Lung (tissue), 12 donors: ENCODE results near the gene EDEM3. TPM values are rescaled to one million over a fixed set of nuclear protein-coding genes. Genes with fewer than 3 reads are reported as not detected.

Experiments used
- ATAC-seq: fragments of 200-7000 bp; cut with Tn5 transposase; one replicate; pipeline ENCODE4 v1.9.1; 2020; ENCODE audit warnings: moderate number of reproducible peaks; ENCODE audit not compliant: insufficient read depth, low FRiP score
- DNase-seq, 3 donors: peaks; one replicate each; pipeline ENCODE4 v3.0.0-alpha.2; 2013 to 2017
- H3K27ac ChIP-seq, 2 donors: one replicate each; pipeline ENCODE4 v1.5.1; 2013; ENCODE audit warnings: mild to moderate bottlenecking in 2 of 2, moderate library complexity in 2 of 2, control low read depth in 1 of 2, inconsistent platforms in 1 of 2, low read depth in 1 of 2, low read length in 1 of 2
- H3K27me3 ChIP-seq, 3 donors: one replicate each; pipeline ENCODE4 v1.5.1; 2013; ENCODE audit warnings: low read length in 2 of 3; ENCODE audit not compliant: control insufficient read depth in 3 of 3, insufficient read depth in 3 of 3
- H3K36me3 ChIP-seq, 4 donors: one replicate each; pipeline ENCODE4 v1.5.1; 2013; ENCODE audit warnings: low read length in 4 of 4, mild to moderate bottlenecking in 1 of 4, moderate library complexity in 1 of 4; ENCODE audit not compliant: control insufficient read depth in 4 of 4, insufficient read depth in 4 of 4
- H3K4me1 ChIP-seq, 5 donors: one replicate each; pipeline ENCODE4 v1.5.1; 2013; ENCODE audit warnings: low read length in 5 of 5, mild to moderate bottlenecking in 2 of 5, moderate library complexity in 1 of 5; ENCODE audit not compliant: control insufficient read depth in 5 of 5, insufficient read depth in 5 of 5
- H3K4me3 ChIP-seq: one replicate; pipeline ENCODE4 v1.5.1; 2013; ENCODE audit warnings: mild to moderate bottlenecking, control low read depth, moderate library complexity
- H3K9ac ChIP-seq, 2 donors: one replicate each; pipeline ENCODE4 v1.5.1; 2013; ENCODE audit warnings: low read length in 2 of 2, control low read depth in 1 of 2; ENCODE audit not compliant: insufficient read depth in 1 of 2
- H3K9me3 ChIP-seq, 4 donors: one replicate each; pipeline ENCODE4 v1.5.1; 2013; ENCODE audit warnings: low read length in 3 of 4, mild to moderate bottlenecking in 1 of 4, moderate library complexity in 1 of 4; ENCODE audit not compliant: control insufficient read depth in 4 of 4, insufficient read depth in 3 of 4
- CTCF ChIP-seq: IDR thresholded peaks from 2 replicates; pipeline ENCODE4 v1.5.1; 2012; ENCODE audit warnings: mild to moderate bottlenecking; ENCODE audit errors: control extremely low read depth, extremely low read depth
- WGBS, 2 donors: extraction: QIAGEN DNeasy Blood & Tissue Kit; methylation state at CpG; one replicate each; pipeline ENCODE4 v1.1.7; 2013; 5-methylcytosine and 5-hydroxymethylcytosine counted together
- polyA plus RNA-seq, 2 donors: library from polyadenylated mRNA; stranded (reverse); fragments of 200-250 nt; gene quantifications; one replicate each; pipeline ENCODE4 v1.2.1, GENCODE V29; 2013
- total RNA-seq, 2 donors: library from RNA; depleted of rRNA in 1 of 2; stranded (reverse); fragments of >200 nt in 1 of 2; gene quantifications; one replicate each; pipeline ENCODE4 v1.2.1, GENCODE V29; 2014 to 2021
- donor health status: control.
- donor health status: control.
- donor health status: Bipolar disorder and iron deficiency.
- donor health status: healthy.
- donor health status: DM: yes; HTN: yes; CAD: no.

Gene EDEM3
- total and polyA plus RNA-seq, 4 donors: 12.2 to 54.9 (median 21.1) TPM

GRCh38 chr1:184696403-184696802 lies 58.3 kb downstream of the EDEM3 start:
- no peak for TF ChIP-seq CTCF

GRCh38 chr1:184695023-184695422 lies 59.6 kb downstream of the EDEM3 start:
- ATAC-seq (no peak), DNase-seq (no peak)
- no peak overlapping the region for H3K27ac ChIP-seq
- no peak overlapping the region for H3K4me3 ChIP-seq
- no peaks in the 10 kb centered on the region for H3K27me3 ChIP-seq
- H3K9ac ChIP-seq: no peak overlapping the region
- H3K4me1 ChIP-seq: no peaks in the 10 kb centered on the region
- TF ChIP-seq CTCF: no peak
- WGBS, 2 donors: 79 to 89% methylated on average over 5 of the region's 5 CpGs
- H3K36me3 ChIP-seq: peaks cover 0 to 17% (median 7%) of the 10 kb centered on the region in 4 donors
- no peaks in the 10 kb centered on the region for H3K9me3 ChIP-seq

More at GRCh38 chr1:184696403-184696802, 58.3 kb downstream of the EDEM3 start:
- H3K9ac ChIP-seq: no peak overlapping the region
- no peak for DNase-seq
- ATAC-seq: no peak
- H3K27me3 ChIP-seq: no peaks in the 10 kb centered on the region
- H3K4me1 ChIP-seq: no peaks in the 10 kb centered on the region
- no peak overlapping the region for H3K27ac ChIP-seq
- no peak overlapping the region for H3K4me3 ChIP-seq
- H3K36me3 ChIP-seq: peaks cover 0 to 20% (median 7%) of the 10 kb centered on the region in 4 donors
- H3K9me3 ChIP-seq: no peaks in the 10 kb centered on the region
- 76 to 85% methylated on average over 3 of the region's 3 CpGs for WGBS, 2 donors

- WGBS, 2 donors: 96 to 100% methylated on average over 2 of the region's 2 CpGs
- no peaks in the 10 kb centered on the region for H3K9me3 ChIP-seq
- H3K4me1 ChIP-seq: no peaks in the 10 kb centered on the region
- ATAC-seq (no peak), DNase-seq (no peak)
- no peaks in the 10 kb centered on the region for H3K27me3 ChIP-seq
- H3K4me3 ChIP-seq: no peak overlapping the region
- TF ChIP-seq CTCF: no peak
- H3K27ac ChIP-seq: no peak overlapping the region
- no peak overlapping the region for H3K9ac ChIP-seq
- H3K36me3 ChIP-seq: peaks cover 0 to 17% (median 7%) of the 10 kb centered on the region in 4 donors
Measured at GRCh38 chr1:184693011-184693410, 61.6 kb downstream of the EDEM3 start.

GRCh38 chr1:184691719-184692324 lies 62.8 kb downstream of the EDEM3 start:
- Histone ChIP-seq H3K4me3 (no peak overlapping the region), H3K4me1 (no peaks in the 10 kb centered on the region), H3K9ac (no peak overlapping the region), H3K27me3 (no peaks in the 10 kb centered on the region), H3K9me3 (no peaks in the 10 kb centered on the region), H3K36me3 (peaks cover 0 to 17% (median 7%) of the 10 kb centered on the region in 4 donors), H3K27ac (no peak overlapping the region)
- peak; percentile 19 for TF ChIP-seq CTCF
- ATAC-seq: no peak
- peak; percentile 22 to 81 (median 77) for DNase-seq
- WGBS, 2 donors: 40 to 57% methylated on average over 4 of the region's 4 CpGs
